Loucy (cell line): ENCODE data around the gene ZNF530.

Experiments
- H2AFZ ChIP-seq: fragments of 200-600 bp; sonication (generic); 2 replicates; pipeline ENCODE4 v1.6.0; 2016; ENCODE audit warnings: antibody characterized with exemption, mild to moderate bottlenecking, low read length, moderate library complexity
- H3F3A ChIP-seq: fragments of 200-600 bp; 2 replicates; pipeline ENCODE4 v1.6.0; 2016; ENCODE audit warnings: antibody characterized with exemption, low read depth, mild to moderate bottlenecking
- H3K27me3 ChIP-seq: fragments of 200-600 bp; sonication (generic); 2 replicates; pipeline ENCODE4 v1.6.1; 2014; ENCODE audit warnings: low read length, mild to moderate bottlenecking; ENCODE audit not compliant: insufficient read depth, poor library complexity, severe bottlenecking
- H3K36me3 ChIP-seq: fragments of 200-600 bp; sonication (generic); 2 replicates; pipeline ENCODE4 v1.6.1; 2016; ENCODE audit warnings: low read length; ENCODE audit not compliant: insufficient read depth
- H3K4me1 ChIP-seq: fragments of 200-600 bp; sonication (generic); 2 replicates; pipeline ENCODE4 v1.5.1; 2014; ENCODE audit warnings: low read length, mild to moderate bottlenecking; ENCODE audit not compliant: insufficient read depth, poor library complexity, severe bottlenecking
- H3K4me2 ChIP-seq: fragments of 200-600 bp; sonication (generic); 2 replicates; pipeline ENCODE4 v1.6.0; 2014; ENCODE audit warnings: antibody characterized with exemption, low read length, low read depth, mild to moderate bottlenecking; ENCODE audit not compliant: poor library complexity, severe bottlenecking
- H3K4me3 ChIP-seq: fragments of 200-600 bp; sonication (generic); 2 replicates; pipeline ENCODE4 v1.5.1; 2014; ENCODE audit warnings: low read length, mild to moderate bottlenecking, mixed read lengths; ENCODE audit not compliant: poor library complexity, severe bottlenecking
- H3K79me2 ChIP-seq: fragments of 200-600 bp; sonication (generic); 2 replicates; pipeline ENCODE4 v1.6.1; 2014; ENCODE audit warnings: low read length; ENCODE audit not compliant: insufficient read depth
- H3K9ac ChIP-seq: fragments of 200-600 bp; sonication (generic); 2 replicates; pipeline ENCODE4 v1.6.0; 2014; ENCODE audit warnings: mild to moderate bottlenecking, low read depth, low read length, moderate library complexity; ENCODE audit not compliant: poor library complexity, severe bottlenecking
- H3K9me2 ChIP-seq: fragments of 200-600 bp; sonication (generic); replicated peaks from 2 replicates; pipeline ENCODE4 v1.6.1; 2016; ENCODE audit warnings: low read depth, low read length, mixed read lengths
- H3K9me3 ChIP-seq: fragments of 200-600 bp; sonication (generic); 2 replicates; pipeline ENCODE4 v1.6.1; 2014; ENCODE audit warnings: mild to moderate bottlenecking, antibody characterized with exemption, low read length, low read depth; ENCODE audit not compliant: insufficient read depth
- H4K20me1 ChIP-seq: fragments of 200-600 bp; sonication (generic); 2 replicates; pipeline ENCODE4 v1.6.0; 2014; ENCODE audit warnings: antibody characterized with exemption, low read length, mild to moderate bottlenecking; ENCODE audit not compliant: insufficient read depth, poor library complexity, severe bottlenecking
- CTCF ChIP-seq: fragments of 200-600 bp; sonication (generic); conservative IDR thresholded peaks from 2 replicates; pipeline ENCODE4 v1.5.1; 2014; ENCODE audit warnings: mild to moderate bottlenecking, antibody characterized with exemption, low read length
- EZH2phosphoT487 ChIP-seq: fragments of 200-600 bp; IDR thresholded peaks from 2 replicates; pipeline ENCODE4 v1.6.1; 2018; ENCODE audit warnings: antibody characterized with exemption, mild to moderate bottlenecking, moderate library complexity, borderline replicate concordance

Gene ZNF530

GRCh38 chr19:57599761-57600383 lies at the start of gene ZNF530:
ZNF530 (plus strand) TSS chr19:57599885; CDS start chr19:57604346, 4,461 bp downstream.
- Histone ChIP-seq H3K4me3 (peak within 1 kb of the TSS; percentile 88), H3K9me2 (no peaks in the 10 kb centered on the region), H3K9ac (peak within 1 kb of the TSS; percentile 84), H3K27me3 (peaks cover 9% of the 10 kb centered on the region), H4K20me1 (no peaks in the 10 kb centered on the region), H3K4me2 (peak within 1 kb of the TSS; percentile 96), H3K36me3 (peaks cover 8% of the 10 kb centered on the region; the same call in 1 of the 2 replicates), H3K9me3 (peaks cover 10% of the 10 kb centered on the region; the same call in 1 of the 2 replicates), H3F3A (no peaks in the 10 kb centered on the region), H3K79me2 (peaks cover 20% of the 10 kb centered on the region), H2AFZ (peak within 1 kb of the TSS; percentile 93), H3K4me1 (peaks cover 17% of the 10 kb centered on the region)
- TF ChIP-seq EZH2phosphoT487 (no peak), CTCF (no peak)

- peaks cover 63% of the 10 kb centered on the region for H3K36me3 ChIP-seq
- H3K9me3 ChIP-seq, result peaks cover 13% of the 10 kb centered on the region; the same call in 1 of the 2 replicates
Measured at GRCh38 chr19:57552432-57552831, 47.3 kb upstream of the ZNF530 start.

GRCh38 chr19:57557659-57558058 lies 42.0 kb upstream of the ZNF530 start:
- H3K4me3 ChIP-seq, result peak overlapping the region; percentile 79

More at GRCh38 chr19:57552432-57552831, 47.3 kb upstream of the ZNF530 start:
- H4K20me1 ChIP-seq, result peaks cover 3% of the 10 kb centered on the region
- H3K27me3 ChIP-seq, result no peaks in the 10 kb centered on the region
- no peak overlapping the region for H3K9ac ChIP-seq
- no peak overlapping the region for H3K4me3 ChIP-seq
- no peak overlapping the region for H3K4me2 ChIP-seq
- no peak overlapping the region for H2AFZ ChIP-seq
- TF ChIP-seq CTCF, result no peak
- no peak for TF ChIP-seq EZH2phosphoT487
- H3F3A ChIP-seq, result no peaks in the 10 kb centered on the region
- no peaks in the 10 kb centered on the region for H3K9me2 ChIP-seq
- peaks cover 9% of the 10 kb centered on the region; the same call in 1 of the 2 replicates for H3K79me2 ChIP-seq
- H3K4me1 ChIP-seq, result no peaks in the 10 kb centered on the region

More at GRCh38 chr19:57557659-57558058, 42.0 kb upstream of the ZNF530 start:
- H3K36me3 ChIP-seq, result peaks cover 20% of the 10 kb centered on the region; the same call in 1 of the 2 replicates
- H3K9me3 ChIP-seq, result peaks cover 3% of the 10 kb centered on the region; the same call in 1 of the 2 replicates
- H3K27me3 ChIP-seq, result no peaks in the 10 kb centered on the region
- TF ChIP-seq EZH2phosphoT487 (no peak), CTCF (no peak)
- peaks cover 14% of the 10 kb centered on the region for H3K4me1 ChIP-seq
- peak overlapping the region; percentile 82 for H3K9ac ChIP-seq
- no peak overlapping the region for H2AFZ ChIP-seq
- no peaks in the 10 kb centered on the region for H3F3A ChIP-seq
- H4K20me1 ChIP-seq, result peaks cover 17% of the 10 kb centered on the region
- H3K79me2 ChIP-seq, result peaks cover 29% of the 10 kb centered on the region
- H3K9me2 ChIP-seq, result no peaks in the 10 kb centered on the region
- peak overlapping the region; percentile 85 for H3K4me2 ChIP-seq
